Calu3 (cell line): Measurements from ENCODE around the gene ADAT3. TPM values are rescaled to one million over a fixed set of nuclear protein-coding genes. Genes with fewer than 3 reads are reported as not detected.

Source experiments
- BruUV-seq: library from RNA; stranded (reverse); fragments of 400-500 nt; replicated peaks from 2 replicates; lab custom pipeline; 2021; lab: Mats Ljungman, UMichigan
- CTCF ChIA-PET: fragments of 300-600 bp; sonication (Branson Sonifier 250); formaldehyde crosslinking; loops from one replicate; lab custom pipeline; 2022; ENCODE audit warnings: antibody characterized with exemption; lab: Charles Lee
- DNase-seq: peaks from one replicate; pipeline ENCODE4 v3.0.0; 2022
- H3K27ac Mint-ChIP-seq: one replicate; pipeline ENCODE4 v1.8.0; 2022; ENCODE audit warnings: mixed read lengths; ENCODE audit not compliant: unreplicated experiment
- H3K27me3 Mint-ChIP-seq: one replicate; pipeline ENCODE4 v1.8.0; 2022; ENCODE audit warnings: mixed read lengths; ENCODE audit not compliant: unreplicated experiment
- H3K36me3 Mint-ChIP-seq: one replicate; pipeline ENCODE4 v1.8.0; 2022; ENCODE audit warnings: mild to moderate bottlenecking, moderate library complexity, mixed read lengths; ENCODE audit not compliant: insufficient read depth, unreplicated experiment
- H3K4me1 Mint-ChIP-seq: one replicate; pipeline ENCODE4 v1.8.0; 2022; ENCODE audit warnings: mild to moderate bottlenecking, low read depth, mixed read lengths; ENCODE audit not compliant: unreplicated experiment
- H3K4me3 Mint-ChIP-seq: one replicate; pipeline ENCODE4 v1.8.0; 2022; ENCODE audit warnings: mild to moderate bottlenecking, low read depth, moderate library complexity, mixed read lengths; ENCODE audit not compliant: unreplicated experiment
- H3K9me3 Mint-ChIP-seq: one replicate; pipeline ENCODE4 v1.8.0; 2022; ENCODE audit warnings: low read depth, mixed read lengths; ENCODE audit not compliant: unreplicated experiment
- CTCF ChIP-seq: fragments of 200-600 bp; IDR thresholded peaks from one replicate; pipeline ENCODE4 v1.8.0; 2022; ENCODE audit warnings: antibody characterized with exemption; ENCODE audit not compliant: unreplicated experiment
- intact Hi-C: fragments of 100-400 bp; cut with micrococcal nuclease; formaldehyde crosslinking; loops from one replicate; pipeline ENCODE4 v1.10.0; 2022; ENCODE audit not compliant: unreplicated experiment
- total RNA-seq: library from RNA; stranded (reverse); gene quantifications from 2 replicates; pipeline ENCODE4 v1.2.3, GENCODE V29; 2022

The ADAT3 gene
- total RNA-seq, 1 experiment from 2014 or later: 6.7 TPM

DNA sequence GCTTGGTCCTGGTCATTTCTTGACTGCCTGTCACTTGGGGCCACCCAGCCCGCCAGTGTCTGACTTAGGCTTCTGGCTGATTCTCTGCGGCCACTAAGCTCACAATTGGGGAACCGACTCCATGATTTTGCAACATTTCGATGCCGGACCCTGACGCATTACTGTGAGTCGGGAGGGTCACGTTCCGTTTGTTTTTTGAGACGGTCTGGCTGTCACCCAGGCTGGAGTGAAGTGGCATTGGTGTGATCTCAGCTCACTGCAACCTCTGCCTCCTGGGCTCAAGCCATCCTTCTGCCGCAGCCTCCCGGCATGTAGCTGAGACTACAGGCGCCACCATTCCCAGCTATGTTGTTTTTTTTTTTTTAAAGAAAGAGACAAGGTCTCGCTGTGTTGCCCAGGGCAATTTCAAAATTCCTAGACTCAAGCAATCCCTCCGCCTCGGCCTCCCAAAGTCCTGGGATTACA, 3.2 kb upstream of the ADAT3 start:
- no peaks in the 10 kb centered on the region for H3K9me3 Mint-ChIP-seq
- no peak overlapping the region for H3K27ac Mint-ChIP-seq
- no peak for TF ChIP-seq CTCF
- no peak for DNase-seq
- H3K4me1 Mint-ChIP-seq: peaks cover 9% of the 10 kb centered on the region
- H3K36me3 Mint-ChIP-seq: peaks cover 33% of the 10 kb centered on the region
- intact Hi-C loops: no loop called here
- no peak overlapping the region for H3K4me3 Mint-ChIP-seq
- no peaks in the 10 kb centered on the region for H3K27me3 Mint-ChIP-seq
- CTCF ChIA-PET: interaction anchor here (0.6 kb wide), 1 partner anchor 726 kb away, joined by 6 read pairs; no protein-coding TSS in a partner anchor
- BruUV-seq: no TSS peak

DNA sequence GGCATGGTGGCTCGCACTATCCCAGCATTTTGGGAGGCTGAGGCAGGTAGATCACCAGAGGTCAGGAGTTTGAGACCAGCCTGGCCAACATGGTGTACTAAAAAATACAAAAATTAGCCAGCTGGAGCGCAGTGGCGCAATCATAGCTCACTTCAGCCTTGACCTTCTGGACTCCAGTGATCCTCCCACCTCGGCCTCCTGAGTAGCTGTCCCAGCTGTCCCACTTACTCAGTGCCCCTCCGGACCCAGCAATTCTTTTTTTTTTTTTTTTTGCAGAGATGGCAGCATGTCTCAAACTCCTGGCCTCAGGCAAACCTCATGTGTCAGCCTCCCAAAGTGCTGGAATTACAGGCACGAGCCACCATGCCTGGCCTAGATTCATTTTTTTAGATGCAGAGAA, 2.3 kb upstream of the ADAT3 start:
- no TSS peak for BruUV-seq
- CTCF ChIA-PET: interaction anchor here (0.7 kb wide), 1 partner anchor 53 kb away, joined by 4 read pairs; no protein-coding TSS in a partner anchor

DNA sequence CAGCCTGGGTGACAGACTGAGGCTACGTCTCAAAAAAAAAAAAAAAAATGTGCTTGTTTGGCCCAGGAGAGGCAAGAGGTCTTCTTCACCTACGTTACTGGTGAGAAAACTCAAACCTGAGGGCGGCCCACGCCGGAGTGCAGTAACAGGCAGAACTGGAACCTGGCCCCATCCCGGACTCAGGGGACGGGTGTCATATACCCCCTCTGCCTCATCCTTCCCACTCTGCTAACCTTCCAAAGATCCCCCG, 414 bp upstream of the ADAT3 start:
- intact Hi-C loops: no loop called here
- H3K4me3 Mint-ChIP-seq: peak overlapping the region; percentile 74
- BruUV-seq: no TSS peak
- DNase-seq: no peak
- no peaks in the 10 kb centered on the region for H3K9me3 Mint-ChIP-seq
- CTCF ChIA-PET: no interaction called here
- H3K27ac Mint-ChIP-seq: peak overlapping the region; percentile 86
- peaks cover 39% of the 10 kb centered on the region for H3K36me3 Mint-ChIP-seq
- H3K4me1 Mint-ChIP-seq: peaks cover 9% of the 10 kb centered on the region
- H3K27me3 Mint-ChIP-seq: no peaks in the 10 kb centered on the region
- no peak for TF ChIP-seq CTCF

More for the DNA sequence above, 2.3 kb upstream of the ADAT3 start:
- peaks cover 34% of the 10 kb centered on the region for H3K36me3 Mint-ChIP-seq
- H3K27ac Mint-ChIP-seq: no peak overlapping the region
- no peaks in the 10 kb centered on the region for H3K27me3 Mint-ChIP-seq
- intact Hi-C loops: no loop called here
- DNase-seq: no peak
- peaks cover 9% of the 10 kb centered on the region for H3K4me1 Mint-ChIP-seq
- no peaks in the 10 kb centered on the region for H3K9me3 Mint-ChIP-seq
- TF ChIP-seq CTCF: no peak
- H3K4me3 Mint-ChIP-seq: no peak overlapping the region

GRCh38 chr19:1905863-1906375, 720 bp downstream of the ADAT3 start:
- CTCF ChIA-PET: interaction anchor here (0.6 kb wide), 1 partner anchor 301 kb away, joined by 4 read pairs; the partner anchor contains the start of gene UQCR11
- BruUV-seq: TSS peak; percentile 73
- H3K27me3 Mint-ChIP-seq: no peaks in the 10 kb centered on the region
- peak overlapping the region; percentile 86 for H3K27ac Mint-ChIP-seq
- H3K36me3 Mint-ChIP-seq: peaks cover 39% of the 10 kb centered on the region
- no peaks in the 10 kb centered on the region for H3K9me3 Mint-ChIP-seq
- DNase-seq: no peak
- H3K4me3 Mint-ChIP-seq: peak overlapping the region; percentile 74
- H3K4me1 Mint-ChIP-seq: peaks cover 9% of the 10 kb centered on the region
- intact Hi-C loops: no loop called here
- no peak for TF ChIP-seq CTCF
